Right lung (tissue), 5 donors: Measurements from ENCODE around the gene RBP5. TPM values are rescaled to one million over a fixed set of nuclear protein-coding genes. Genes with fewer than 3 reads are reported as not detected.
A peak's percentile ranks its signal among the peaks of the same experiment; 100 is the strongest.

Source experiments
- DNase-seq, 2 donors: peaks; one replicate each; pipeline ENCODE4 v3.0.0-alpha.2; 2013
- polyA plus RNA-seq, 5 donors: library from polyadenylated mRNA; unstranded; fragments of 120-200 nt; gene quantifications; one replicate each; pipeline versions ENCODE4 v1.2.1 to v1.2.3, GENCODE V29; 2013; ENCODE audit warnings: inconsistent platforms in 1 of 5, low replicate concordance in 1 of 5; ENCODE audit not compliant: insufficient read length in 5 of 5, insufficient read depth in 1 of 5

Gene RBP5
- polyA plus RNA-seq, 5 donors: 11.8 to 25.2 (median 20.1) TPM

DNA sequence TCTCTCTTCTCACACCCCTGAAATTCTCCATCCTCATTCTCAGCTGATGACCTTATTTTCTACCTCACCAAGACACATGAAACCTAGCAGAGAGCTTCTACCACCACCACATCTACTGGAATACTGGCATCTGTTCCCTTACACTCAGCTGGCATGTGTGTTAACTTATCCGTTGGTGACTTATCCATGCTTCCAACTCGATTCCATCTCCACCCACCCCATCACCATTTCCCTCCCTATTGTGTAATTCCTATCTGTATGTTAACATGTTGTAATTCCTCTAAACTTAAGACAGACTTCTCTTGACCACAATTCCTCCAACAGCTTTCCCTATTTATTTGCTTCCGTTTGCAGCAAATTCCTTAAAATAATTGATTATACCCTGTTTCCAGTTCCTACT lies 52.8 kb downstream of the RBP5 start:
- DNase-seq: peak in 1 of 2 donors; percentile 23

DNA sequence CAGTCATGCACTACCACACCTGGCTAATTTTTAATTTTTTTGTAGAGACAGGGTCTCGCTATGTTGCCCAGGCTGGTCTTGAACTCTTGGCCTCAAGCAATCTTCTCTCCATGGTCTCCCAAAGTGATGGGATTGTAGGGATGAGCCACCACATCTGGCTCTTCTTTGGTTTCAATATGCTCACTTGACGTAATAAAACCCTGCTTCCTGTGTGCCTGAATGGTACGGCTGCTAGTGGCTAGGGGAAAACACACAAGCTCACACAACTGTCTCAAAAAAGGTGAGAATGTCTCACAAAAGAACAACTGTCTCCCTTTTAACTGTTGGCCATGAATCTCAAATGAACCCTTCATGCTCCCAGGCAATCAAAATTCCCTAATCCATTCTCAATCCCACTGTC lies 53.2 kb downstream of the RBP5 start:
- DNase-seq: no peak

DNA sequence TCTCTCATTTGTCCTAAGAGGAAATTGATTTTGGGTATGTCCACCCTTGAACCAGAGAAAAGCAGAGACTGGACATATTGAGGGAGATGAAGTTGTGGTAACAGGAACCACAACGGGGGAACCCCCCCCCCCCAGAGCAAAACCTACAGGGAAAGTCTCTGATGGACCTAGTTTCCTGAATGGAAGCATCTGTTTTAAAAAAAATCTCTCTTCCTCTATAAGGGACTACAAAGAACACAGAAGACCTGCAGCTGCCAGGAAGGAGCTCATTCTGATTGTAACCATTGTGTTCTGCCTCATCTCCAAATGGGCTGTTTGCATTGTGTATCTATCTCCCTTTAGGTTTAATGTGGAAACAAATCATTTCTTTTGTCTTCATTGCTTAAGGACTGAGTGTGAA lies 54.7 kb downstream of the RBP5 start:
- DNase-seq: no peak

Other genes with a start within 250 kb of the RBP5 start
- 10 to 100 TPM; 14.1 to 34.8 (median 26.6) TPM for gene LRRC23, start 224.1 kb downstream of the RBP5 start, polyA plus RNA-seq
- gene ENO2, start 214.3 kb downstream of the RBP5 start, polyA plus RNA-seq: 10 to 100 TPM in 4 of 5 donors, 1 to 10 TPM in 1; 9.0 to 17.8 (median 14.9) TPM
- gene ATN1, start 200.9 kb downstream of the RBP5 start, polyA plus RNA-seq: 100 to 1,000 TPM in 3 of 5 donors, 10 to 100 TPM in 2; 80.2 to 135 (median 118) TPM
- gene RNU7-1, start 185.1 kb downstream of the RBP5 start, polyA plus RNA-seq: 10 to 100 TPM in 1 of 5 donors, 1 to 10 TPM in 2, not detected in 2; 5.9 to 20.2 (median 7.9) TPM
- 100 to 1,000 TPM; 179 to 281 (median 188) TPM for gene C12orf57, start 184.9 kb downstream of the RBP5 start, polyA plus RNA-seq
- gene PTPN6, start 177.5 kb downstream of the RBP5 start, polyA plus RNA-seq: 10 to 100 TPM; 15.1 to 21.8 (median 19.0) TPM
- gene PHB2, start 158.2 kb downstream of the RBP5 start, polyA plus RNA-seq: 100 to 1,000 TPM; 274 to 333 (median 302) TPM
- 10 to 100 TPM; 43.5 to 52.7 (median 50.2) TPM for gene EMG1, start 158.0 kb downstream of the RBP5 start, polyA plus RNA-seq
- gene LPCAT3, start 110.4 kb downstream of the RBP5 start, polyA plus RNA-seq: 10 to 100 TPM; 56.7 to 67.9 (median 60.4) TPM
- gene C1S, start 68.2 kb downstream of the RBP5 start, polyA plus RNA-seq: 100 to 1,000 TPM in 4 of 5 donors, 10 to 100 TPM in 1; 97.0 to 139 (median 120) TPM
- 10 to 100 TPM; 78.8 to 96.0 (median 90.9) TPM for gene C1R, start 36.4 kb downstream of the RBP5 start, polyA plus RNA-seq
- 10 to 100 TPM; 46.5 to 66.7 (median 59.0) TPM for gene C1RL, start 19.7 kb downstream of the RBP5 start, polyA plus RNA-seq
- gene CLSTN3, start 1.5 kb upstream of the RBP5 start, polyA plus RNA-seq: 10 to 100 TPM; 46.7 to 68.1 (median 63.9) TPM
- gene PEX5, start 60.8 kb upstream of the RBP5 start, polyA plus RNA-seq: 10 to 100 TPM; 37.7 to 56.9 (median 49.2) TPM
- under 1 TPM in 3 of 5 donors, not detected in 2; 0.05 to 0.20 (median 0.12) TPM for gene ACSM4, start 175.2 kb upstream of the RBP5 start, polyA plus RNA-seq